Glutamatergic neuron (in vitro differentiated cells): ENCODE results near the gene SLC66A3. TPM values are rescaled to one million over a fixed set of nuclear protein-coding genes. Genes with fewer than 3 reads are reported as not detected.

ENCODE experiments used
- DNase-seq: peaks from one replicate; pipeline ENCODE4 v3.0.0; 2022
- H3K27ac Mint-ChIP-seq: one replicate; pipeline ENCODE4 v1.8.0; 2020; ENCODE audit warnings: mild to moderate bottlenecking, mixed read lengths, inconsistent platforms; ENCODE audit not compliant: unreplicated experiment
- H3K27me3 Mint-ChIP-seq: one replicate; pipeline ENCODE4 v1.8.0; 2020; ENCODE audit warnings: mild to moderate bottlenecking, moderate library complexity, mixed read lengths, inconsistent platforms; ENCODE audit not compliant: unreplicated experiment
- H3K36me3 Mint-ChIP-seq: one replicate; pipeline ENCODE4 v1.8.0; 2020; ENCODE audit warnings: mild to moderate bottlenecking, mixed read lengths, inconsistent platforms; ENCODE audit not compliant: unreplicated experiment
- H3K4me1 Mint-ChIP-seq: one replicate; pipeline ENCODE4 v1.8.0; 2020; ENCODE audit warnings: mild to moderate bottlenecking, low read depth, mixed read lengths, inconsistent platforms; ENCODE audit not compliant: unreplicated experiment
- H3K4me3 Mint-ChIP-seq: one replicate; pipeline ENCODE4 v1.8.0; 2020; ENCODE audit warnings: mild to moderate bottlenecking, mixed read lengths, inconsistent platforms; ENCODE audit not compliant: unreplicated experiment
- H3K9me3 Mint-ChIP-seq: one replicate; pipeline ENCODE4 v1.8.0; 2020; ENCODE audit warnings: mild to moderate bottlenecking, moderate library complexity, mixed read lengths, inconsistent platforms; ENCODE audit not compliant: unreplicated experiment
- total RNA-seq: library from RNA; stranded (reverse); fragmentation: NEBNext Ultra II Directional; extraction: Animal tissue kit (Norgen Biotek cat#: 25700); gene quantifications from one replicate; pipeline ENCODE4 v1.2.1, GENCODE V29; 2021; ENCODE audit not compliant: unreplicated experiment
- TF ChIP-seq, protein P1 (sequence below): fragments of 200-600 bp; sonication (generic); IDR thresholded peaks from one replicate; pipeline ENCODE4 v1.5.0; 2021; ENCODE audit not compliant: partially characterized antibody, unreplicated experiment

SLC66A3 gene
- total RNA-seq, 1 donor from 2014 or later = 10.9 TPM

DNA sequence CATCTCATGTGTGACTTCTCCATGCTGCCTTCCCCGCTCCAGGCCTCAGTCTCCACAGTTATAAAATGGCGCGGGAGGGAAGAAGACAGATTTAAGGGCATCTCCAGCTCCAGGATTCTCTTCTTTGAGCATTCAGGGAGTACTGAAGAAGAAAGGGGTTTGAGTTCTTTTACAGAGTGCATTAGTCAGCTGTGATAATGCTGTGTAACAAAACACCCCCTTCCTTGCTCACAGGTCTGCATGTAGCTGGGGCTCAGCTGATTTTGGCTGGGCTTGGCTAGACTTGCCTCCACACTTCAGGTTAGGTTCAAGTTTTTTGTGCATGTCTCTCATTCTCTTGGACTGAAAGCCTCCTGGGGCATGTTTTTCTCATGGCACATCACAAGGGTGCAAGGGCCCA is 8.0 kb upstream of the SLC66A3 start:
- Mint-ChIP-seq H3K27me3 (peaks cover 5% of the 10 kb centered on the region), H3K4me3 (no peak overlapping the region), H3K9me3 (peaks cover 2% of the 10 kb centered on the region), H3K36me3 (no peaks in the 10 kb centered on the region), H3K4me1 (no peaks in the 10 kb centered on the region), H3K27ac (no peak overlapping the region)
- TF ChIP-seq, protein P1, sequence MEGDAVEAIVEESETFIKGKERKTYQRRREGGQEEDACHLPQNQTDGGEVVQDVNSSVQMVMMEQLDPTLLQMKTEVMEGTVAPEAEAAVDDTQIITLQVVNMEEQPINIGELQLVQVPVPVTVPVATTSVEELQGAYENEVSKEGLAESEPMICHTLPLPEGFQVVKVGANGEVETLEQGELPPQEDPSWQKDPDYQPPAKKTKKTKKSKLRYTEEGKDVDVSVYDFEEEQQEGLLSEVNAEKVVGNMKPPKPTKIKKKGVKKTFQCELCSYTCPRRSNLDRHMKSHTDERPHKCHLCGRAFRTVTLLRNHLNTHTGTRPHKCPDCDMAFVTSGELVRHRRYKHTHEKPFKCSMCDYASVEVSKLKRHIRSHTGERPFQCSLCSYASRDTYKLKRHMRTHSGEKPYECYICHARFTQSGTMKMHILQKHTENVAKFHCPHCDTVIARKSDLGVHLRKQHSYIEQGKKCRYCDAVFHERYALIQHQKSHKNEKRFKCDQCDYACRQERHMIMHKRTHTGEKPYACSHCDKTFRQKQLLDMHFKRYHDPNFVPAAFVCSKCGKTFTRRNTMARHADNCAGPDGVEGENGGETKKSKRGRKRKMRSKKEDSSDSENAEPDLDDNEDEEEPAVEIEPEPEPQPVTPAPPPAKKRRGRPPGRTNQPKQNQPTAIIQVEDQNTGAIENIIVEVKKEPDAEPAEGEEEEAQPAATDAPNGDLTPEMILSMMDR = no peak
- DNase-seq = no peak

DNA sequence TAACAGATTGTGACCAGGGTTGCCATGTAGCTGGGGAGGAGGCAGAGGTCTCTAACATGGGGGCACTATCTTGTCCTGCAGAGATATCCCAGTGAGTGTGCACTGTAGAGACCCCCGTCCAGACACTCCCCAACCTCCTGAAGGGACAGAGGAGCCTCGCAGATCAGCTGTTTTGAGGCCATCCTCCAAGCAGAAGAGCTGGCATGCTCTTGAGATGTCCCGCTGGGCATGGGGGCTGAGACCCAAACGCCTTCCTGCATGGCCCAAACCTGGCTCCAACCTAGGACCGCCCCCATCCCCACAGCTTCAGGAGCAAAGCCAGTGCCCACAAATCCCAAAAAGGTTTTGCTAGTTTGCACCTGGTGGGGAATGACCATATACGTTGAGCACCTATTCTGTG is 2.7 kb upstream of the SLC66A3 start:
- Mint-ChIP-seq H3K4me3 (no peak overlapping the region), H3K9me3 (peaks cover 5% of the 10 kb centered on the region), H3K27me3 (no peaks in the 10 kb centered on the region), H3K27ac (no peak overlapping the region), H3K4me1 (peaks cover 2% of the 10 kb centered on the region), H3K36me3 (no peaks in the 10 kb centered on the region)
- TF ChIP-seq, protein P1 = no peak
- no peak for DNase-seq

DNA sequence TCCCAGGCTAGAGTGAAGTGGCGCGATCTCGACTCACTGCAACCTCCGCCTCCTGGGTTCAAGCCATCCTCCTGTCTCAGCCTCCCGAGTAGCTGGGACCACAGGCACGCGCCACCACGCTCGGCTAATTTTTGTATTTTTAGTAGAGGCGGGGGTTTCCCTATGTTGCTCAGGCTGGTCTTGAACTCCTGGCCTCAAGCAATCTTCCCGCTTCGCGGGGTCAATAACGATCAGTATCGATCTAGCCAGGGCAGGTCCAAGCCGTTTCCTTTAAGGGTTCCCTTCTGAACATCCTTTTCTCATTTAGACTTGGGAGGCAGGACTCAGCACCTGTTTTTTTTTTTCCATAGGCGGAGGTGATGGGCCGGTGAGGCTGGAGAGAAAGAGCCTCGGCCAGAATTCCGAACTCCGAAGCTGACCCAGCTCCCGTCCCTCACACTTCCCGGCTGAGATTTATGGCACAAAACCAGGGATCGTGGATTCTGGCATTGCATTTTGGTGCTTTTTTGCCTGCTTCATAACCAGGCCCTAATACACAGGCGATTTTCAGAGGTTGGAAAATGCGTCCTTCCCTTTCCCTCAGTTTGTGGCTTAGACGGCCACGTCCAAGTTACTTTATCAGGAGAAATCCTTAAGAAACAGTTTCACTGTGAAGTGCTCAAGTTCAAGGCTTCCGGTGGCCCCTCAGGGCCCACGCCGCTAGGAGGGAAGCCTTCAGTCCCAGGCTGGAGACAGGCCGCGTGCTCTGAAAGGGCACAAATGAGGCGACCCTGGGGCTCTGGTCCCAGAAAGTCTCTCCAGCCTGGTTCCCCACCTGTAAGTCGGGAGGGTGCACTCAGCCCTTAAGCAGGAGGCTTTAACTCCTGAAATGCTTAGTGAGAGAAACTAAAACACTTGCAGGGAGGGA is 998 bp upstream of the SLC66A3 start:
- DNase-seq = no peak
- H3K9me3 Mint-ChIP-seq = peaks cover 3% of the 10 kb centered on the region
- peaks cover 2% of the 10 kb centered on the region for H3K4me1 Mint-ChIP-seq
- peak overlapping the region; percentile 48 for H3K27ac Mint-ChIP-seq
- no peaks in the 10 kb centered on the region for H3K36me3 Mint-ChIP-seq
- no peaks in the 10 kb centered on the region for H3K27me3 Mint-ChIP-seq
- TF ChIP-seq, protein P1 = no peak
- peak overlapping the region; percentile 79 for H3K4me3 Mint-ChIP-seq

DNA sequence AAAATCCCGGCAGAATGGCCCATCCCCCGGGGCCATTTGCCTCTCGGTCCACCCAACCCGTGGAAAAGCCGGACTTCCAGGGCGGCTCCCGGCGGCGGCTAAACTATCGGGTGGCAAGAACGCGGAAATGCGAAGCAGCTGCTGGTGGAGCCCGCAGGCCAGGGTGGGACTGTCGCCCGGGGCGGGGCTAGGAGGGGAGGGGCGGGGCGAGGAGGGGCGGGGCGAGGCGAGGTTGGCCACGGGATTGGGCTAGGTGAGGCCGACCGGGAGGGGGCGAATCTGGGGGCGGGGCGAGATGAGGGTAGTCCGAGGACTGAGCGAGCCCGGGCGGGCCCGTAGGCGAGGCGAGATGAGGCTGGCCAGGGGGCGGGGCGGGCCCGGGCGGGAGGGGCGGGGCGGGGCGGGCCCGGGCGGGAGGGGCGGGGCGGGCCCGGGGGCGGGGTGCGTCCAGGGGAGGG is 315 bp upstream of the SLC66A3 start:
- Mint-ChIP-seq H3K9me3 (peaks cover 3% of the 10 kb centered on the region), H3K27ac (no peak overlapping the region), H3K4me1 (peaks cover 7% of the 10 kb centered on the region), H3K27me3 (no peaks in the 10 kb centered on the region), H3K4me3 (peak overlapping the region; percentile 79), H3K36me3 (no peaks in the 10 kb centered on the region)
- DNase-seq = peak; percentile 99
- TF ChIP-seq, protein P1 = no peak
